Measurements from ENCODE around the gene CEMP1.
"Not testable (repeated sequence)": the region's sequence is repeated elsewhere in the genome, so short reads cannot be mapped to it uniquely, and the experiment has no call there.

GRCh38 chr16:2557150-2557549, 25.9 kb upstream of the CEMP1 start:
- not testable (repeated sequence) for TF ChIP-seq CTCF, POLR2A (IDR thresholded peaks at IDR 0.05)

Data from body of pancreas (tissue), 4 donors.